BE2C (cell line): Measurements from ENCODE around the gene TMEM158.

Experiments
- DNase-seq: peaks from one replicate; pipeline ENCODE4 v3.0.0-alpha.2; 2020
- H3K27me3 ChIP-seq: fragments of 250-450 bp; sonication (Bioruptor Pico); 2 replicates; pipeline ENCODE4 v1.5.1; 2020; ENCODE audit warnings: mild to moderate bottlenecking
- H3K36me3 ChIP-seq: fragments of 250-450 bp; sonication (Bioruptor Pico); 2 replicates; pipeline ENCODE4 v1.5.1; 2020; ENCODE audit warnings: mild to moderate bottlenecking
- H3K4me1 ChIP-seq: fragments of 250-450 bp; sonication (Bioruptor Pico); 2 replicates; pipeline ENCODE4 v1.5.1; 2020
- H3K4me3 ChIP-seq: 2 replicates; pipeline ENCODE4 v1.5.1; 2011; ENCODE audit warnings: low read depth, low read length
- H3K9me3 ChIP-seq: fragments of 250-450 bp; sonication (Bioruptor Pico); 2 replicates; pipeline ENCODE4 v1.5.1; 2020
- CTCF ChIP-seq: IDR thresholded peaks from 2 replicates; pipeline ENCODE4 v1.5.1; 2012; ENCODE audit warnings: mild to moderate bottlenecking, low read depth, low read length

TMEM158 gene

DNA sequence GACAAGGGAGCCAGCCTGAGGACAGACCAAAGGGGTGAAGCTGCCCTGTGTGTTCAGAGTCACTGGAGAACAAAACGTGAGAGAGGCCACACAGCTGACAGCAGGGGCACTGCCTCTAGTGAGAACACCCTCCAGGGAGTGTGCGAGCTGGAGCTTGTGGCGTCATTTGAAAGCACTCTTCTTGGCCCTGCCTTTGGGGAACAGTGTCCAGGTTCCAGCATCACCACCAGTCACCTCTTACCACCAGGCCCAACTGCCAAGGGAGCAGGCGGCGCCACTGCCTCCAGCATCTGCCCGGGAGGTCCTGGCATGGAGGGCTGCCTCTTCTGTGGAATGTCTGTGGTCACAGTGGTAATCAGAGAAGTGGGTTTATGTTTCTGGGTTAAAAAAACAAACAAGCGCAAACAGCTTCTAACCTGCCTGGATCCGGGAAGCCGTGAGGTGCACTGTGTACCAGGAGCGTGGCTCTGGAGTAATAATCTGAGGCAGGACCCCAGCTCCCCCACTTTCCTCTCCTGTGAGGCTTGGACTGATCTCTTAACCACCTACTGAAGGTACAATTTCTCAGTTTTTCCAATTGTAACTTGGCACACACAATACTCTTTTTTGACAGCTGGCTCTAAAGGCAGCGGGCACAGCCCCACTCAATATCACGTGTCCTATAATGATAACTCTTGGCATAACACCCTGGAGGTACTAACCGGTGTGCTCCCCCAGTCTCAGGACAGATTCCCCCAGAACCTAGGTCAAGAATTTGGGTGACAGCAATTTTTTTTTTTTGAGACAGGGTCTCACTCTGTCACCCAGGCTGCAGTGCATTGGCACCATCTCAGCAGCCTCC, 47.7 kb downstream of the TMEM158 start:
- DNase-seq, result no peak
- H3K9me3 ChIP-seq, result no peaks in the 10 kb centered on the region
- no peak for TF ChIP-seq CTCF

GRCh38 chr3:45176912-45177311, 49.2 kb downstream of the TMEM158 start:
- Histone ChIP-seq H3K4me1 (no peaks in the 10 kb centered on the region), H3K36me3 (no peaks in the 10 kb centered on the region), H3K9me3 (no peaks in the 10 kb centered on the region), H3K27me3 (no peaks in the 10 kb centered on the region), H3K4me3 (no peak overlapping the region)
- TF ChIP-seq CTCF, result no peak
- DNase-seq, result no peak

More for the DNA sequence above, 47.7 kb downstream of the TMEM158 start:
- H3K4me1 ChIP-seq, result no peaks in the 10 kb centered on the region
- H3K4me3 ChIP-seq, result no peak overlapping the region
- no peaks in the 10 kb centered on the region for H3K27me3 ChIP-seq
- no peaks in the 10 kb centered on the region for H3K36me3 ChIP-seq
